Nephron progenitor cell (in vitro differentiated cells): ENCODE results near the gene ARFGEF3.

ENCODE experiments used
- DNase-seq: peaks from one replicate; pipeline ENCODE4 v3.0.0; 2021
- H3K27ac Mint-ChIP-seq: 2 replicates; pipeline ENCODE4 v1.8.0; 2021; ENCODE audit warnings: mild to moderate bottlenecking, moderate library complexity, mixed read lengths
- H3K27me3 Mint-ChIP-seq: 2 replicates; pipeline ENCODE4 v1.8.0; 2021; ENCODE audit warnings: mild to moderate bottlenecking, low read depth, mixed read lengths; ENCODE audit not compliant: poor library complexity
- H3K36me3 Mint-ChIP-seq: 2 replicates; pipeline ENCODE4 v1.8.0; 2021; ENCODE audit warnings: low read depth, mixed read lengths
- H3K4me1 Mint-ChIP-seq: 2 replicates; pipeline ENCODE4 v1.8.0; 2021; ENCODE audit warnings: mixed read lengths
- H3K4me3 Mint-ChIP-seq: 2 replicates; pipeline ENCODE4 v1.8.0; 2021; ENCODE audit warnings: mild to moderate bottlenecking, moderate library complexity, mixed read lengths
- H3K9me3 Mint-ChIP-seq: 2 replicates; pipeline ENCODE4 v1.8.0; 2021; ENCODE audit warnings: mild to moderate bottlenecking, moderate library complexity, mixed read lengths
- TF ChIP-seq, protein P1 (sequence below): fragments of 200-600 bp; sonication (generic); IDR thresholded peaks from 2 replicates; pipeline ENCODE4 v1.5.0; 2021; ENCODE audit warnings: antibody characterized with exemption

ARFGEF3 gene

DNA sequence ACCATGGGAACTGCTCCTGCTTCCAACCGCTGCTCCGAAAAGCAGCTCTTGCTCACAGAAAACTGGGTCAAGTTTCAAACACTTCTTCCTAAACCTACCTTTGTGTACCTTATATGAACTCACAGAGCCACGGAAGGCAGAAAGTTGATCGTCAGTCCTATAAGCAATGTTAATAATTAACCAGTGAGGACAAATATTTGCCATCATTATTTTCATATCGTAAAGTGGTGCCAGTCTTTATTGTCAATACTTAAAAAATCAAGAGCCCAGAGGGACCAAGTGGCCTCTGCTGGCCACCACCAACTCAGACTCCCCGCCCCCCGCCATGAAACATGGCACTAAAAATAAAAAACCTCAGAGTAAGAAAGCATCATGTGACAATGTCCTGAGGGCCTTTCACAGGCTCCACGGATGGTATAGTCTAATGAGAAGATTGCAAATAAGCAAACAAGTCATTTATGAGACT lies 65.6 kb downstream of the ARFGEF3 start:
- Mint-ChIP-seq H3K9me3 (no peaks in the 10 kb centered on the region), H3K27ac (no peak overlapping the region), H3K4me3 (no peak overlapping the region), H3K4me1 (peaks cover 48% of the 10 kb centered on the region), H3K36me3 (no peaks in the 10 kb centered on the region), H3K27me3 (peaks cover 7% of the 10 kb centered on the region)
- TF ChIP-seq, protein P1, sequence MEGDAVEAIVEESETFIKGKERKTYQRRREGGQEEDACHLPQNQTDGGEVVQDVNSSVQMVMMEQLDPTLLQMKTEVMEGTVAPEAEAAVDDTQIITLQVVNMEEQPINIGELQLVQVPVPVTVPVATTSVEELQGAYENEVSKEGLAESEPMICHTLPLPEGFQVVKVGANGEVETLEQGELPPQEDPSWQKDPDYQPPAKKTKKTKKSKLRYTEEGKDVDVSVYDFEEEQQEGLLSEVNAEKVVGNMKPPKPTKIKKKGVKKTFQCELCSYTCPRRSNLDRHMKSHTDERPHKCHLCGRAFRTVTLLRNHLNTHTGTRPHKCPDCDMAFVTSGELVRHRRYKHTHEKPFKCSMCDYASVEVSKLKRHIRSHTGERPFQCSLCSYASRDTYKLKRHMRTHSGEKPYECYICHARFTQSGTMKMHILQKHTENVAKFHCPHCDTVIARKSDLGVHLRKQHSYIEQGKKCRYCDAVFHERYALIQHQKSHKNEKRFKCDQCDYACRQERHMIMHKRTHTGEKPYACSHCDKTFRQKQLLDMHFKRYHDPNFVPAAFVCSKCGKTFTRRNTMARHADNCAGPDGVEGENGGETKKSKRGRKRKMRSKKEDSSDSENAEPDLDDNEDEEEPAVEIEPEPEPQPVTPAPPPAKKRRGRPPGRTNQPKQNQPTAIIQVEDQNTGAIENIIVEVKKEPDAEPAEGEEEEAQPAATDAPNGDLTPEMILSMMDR, result no peak
- DNase-seq, result no peak

DNA sequence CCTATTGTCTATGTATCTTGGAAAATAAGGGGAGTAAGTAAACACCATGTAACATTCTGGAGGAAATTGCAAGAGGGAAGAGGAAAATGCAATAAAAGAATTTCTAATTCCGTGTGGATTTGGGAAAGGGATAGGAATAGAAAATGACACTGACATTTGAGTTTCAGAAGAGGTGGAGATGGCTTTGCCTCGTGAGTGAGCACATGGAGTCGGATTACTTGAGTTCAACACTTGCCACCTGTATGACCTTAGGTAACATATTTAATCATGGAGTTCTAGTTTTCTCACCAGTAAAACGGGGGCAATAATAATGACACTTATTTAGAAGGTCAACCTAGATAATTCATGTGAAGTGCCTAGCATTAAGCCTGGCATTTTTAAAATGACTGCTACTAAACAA lies 67.3 kb downstream of the ARFGEF3 start:
- no peak for DNase-seq
- TF ChIP-seq, protein P1, result no peak
- no peaks in the 10 kb centered on the region for H3K9me3 Mint-ChIP-seq
- peaks cover 48% of the 10 kb centered on the region for H3K4me1 Mint-ChIP-seq
- no peak overlapping the region for H3K4me3 Mint-ChIP-seq
- H3K36me3 Mint-ChIP-seq, result no peaks in the 10 kb centered on the region
- peaks cover 7% of the 10 kb centered on the region for H3K27me3 Mint-ChIP-seq
- H3K27ac Mint-ChIP-seq, result no peak overlapping the region

DNA sequence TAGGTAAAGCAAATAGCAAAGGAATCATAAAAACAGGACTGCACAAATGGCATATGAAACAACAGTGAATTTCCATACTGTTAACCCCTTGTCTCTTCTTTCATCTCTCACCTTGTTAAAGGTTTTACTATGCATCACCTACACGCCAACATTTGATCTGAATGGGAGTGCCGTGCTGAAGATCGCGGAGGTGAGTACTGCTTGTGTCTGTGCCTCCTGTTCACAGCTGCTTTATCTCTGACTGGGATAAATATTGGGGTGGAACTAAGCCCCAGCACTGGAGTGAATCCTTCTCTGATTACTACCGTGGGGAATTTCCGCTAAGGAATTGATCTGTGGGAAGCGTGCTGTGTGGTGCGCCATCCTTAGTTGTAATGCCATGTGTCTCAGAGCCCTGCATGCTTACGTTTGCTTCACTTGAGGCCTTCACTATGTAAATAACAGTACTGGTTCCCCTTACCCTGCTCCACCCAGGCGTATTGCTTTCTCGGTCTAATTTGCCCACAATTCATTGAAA lies 68.0 kb downstream of the ARFGEF3 start:
- TF ChIP-seq, protein P1, result no peak

DNA sequence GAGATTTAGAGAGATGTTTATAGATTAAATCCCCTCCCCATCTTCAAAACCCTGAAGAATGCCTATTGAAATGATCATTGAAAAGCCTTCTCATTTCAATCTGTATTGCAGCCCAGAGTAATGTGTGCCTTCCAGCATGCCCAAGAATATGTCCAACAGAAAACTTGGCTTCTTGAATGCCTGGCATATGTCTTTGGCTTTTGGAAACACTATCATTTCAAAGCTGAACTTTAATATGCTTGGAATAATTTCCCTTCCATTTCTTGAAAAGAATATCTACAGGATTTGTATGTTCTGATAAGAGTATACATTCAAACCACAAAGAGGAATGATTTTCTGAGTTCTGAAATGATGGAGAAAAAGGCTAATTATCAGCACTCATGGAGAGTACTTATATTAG lies 68.5 kb downstream of the ARFGEF3 start:
- TF ChIP-seq, protein P1, result no peak
- H3K27me3 Mint-ChIP-seq, result peaks cover 7% of the 10 kb centered on the region
- H3K27ac Mint-ChIP-seq, result no peak overlapping the region
- no peaks in the 10 kb centered on the region for H3K9me3 Mint-ChIP-seq
- H3K36me3 Mint-ChIP-seq, result no peaks in the 10 kb centered on the region
- H3K4me3 Mint-ChIP-seq, result no peak overlapping the region
- H3K4me1 Mint-ChIP-seq, result peaks cover 48% of the 10 kb centered on the region
- DNase-seq, result no peak

More for the DNA sequence above, 68.0 kb downstream of the ARFGEF3 start:
- H3K4me3 Mint-ChIP-seq, result no peak overlapping the region
- DNase-seq, result no peak
- H3K4me1 Mint-ChIP-seq, result peaks cover 48% of the 10 kb centered on the region
- H3K9me3 Mint-ChIP-seq, result no peaks in the 10 kb centered on the region
- peaks cover 7% of the 10 kb centered on the region for H3K27me3 Mint-ChIP-seq
- H3K36me3 Mint-ChIP-seq, result no peaks in the 10 kb centered on the region
- H3K27ac Mint-ChIP-seq, result no peak overlapping the region

DNA sequence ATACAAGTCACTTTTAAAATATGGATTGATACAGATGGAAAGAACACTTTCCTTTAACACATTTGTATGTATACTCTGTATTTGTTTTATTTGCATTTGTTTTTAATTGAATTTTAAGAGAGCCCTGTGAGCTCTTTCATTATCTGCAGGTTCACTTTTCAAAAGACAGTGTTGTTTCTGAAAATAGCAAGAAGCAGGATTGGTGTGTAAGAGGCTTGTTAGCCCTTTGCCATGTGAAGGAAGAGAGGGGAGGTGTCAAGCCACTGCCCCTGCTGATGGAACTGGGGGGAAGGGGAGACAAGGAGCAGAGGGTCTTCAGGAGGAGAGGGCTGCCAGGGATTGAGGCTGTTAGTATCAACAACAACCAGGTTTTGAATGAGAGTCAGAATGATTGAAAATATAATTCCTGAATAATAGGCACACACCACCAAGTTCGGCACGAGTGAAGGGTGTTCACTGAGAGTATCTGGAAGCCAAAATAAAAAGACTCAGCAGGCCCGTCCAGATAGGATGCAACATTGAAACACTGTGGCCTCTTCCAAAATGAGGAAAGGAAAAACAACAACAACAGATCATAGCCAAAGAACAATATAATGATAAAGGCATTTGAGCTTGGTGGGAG lies 69.1 kb downstream of the ARFGEF3 start:
- Mint-ChIP-seq H3K4me3 (no peak overlapping the region), H3K27me3 (peaks cover 7% of the 10 kb centered on the region), H3K4me1 (peaks cover 48% of the 10 kb centered on the region), H3K27ac (no peak overlapping the region), H3K36me3 (no peaks in the 10 kb centered on the region), H3K9me3 (no peaks in the 10 kb centered on the region)
- DNase-seq, result no peak
- TF ChIP-seq, protein P1, result no peak

DNA sequence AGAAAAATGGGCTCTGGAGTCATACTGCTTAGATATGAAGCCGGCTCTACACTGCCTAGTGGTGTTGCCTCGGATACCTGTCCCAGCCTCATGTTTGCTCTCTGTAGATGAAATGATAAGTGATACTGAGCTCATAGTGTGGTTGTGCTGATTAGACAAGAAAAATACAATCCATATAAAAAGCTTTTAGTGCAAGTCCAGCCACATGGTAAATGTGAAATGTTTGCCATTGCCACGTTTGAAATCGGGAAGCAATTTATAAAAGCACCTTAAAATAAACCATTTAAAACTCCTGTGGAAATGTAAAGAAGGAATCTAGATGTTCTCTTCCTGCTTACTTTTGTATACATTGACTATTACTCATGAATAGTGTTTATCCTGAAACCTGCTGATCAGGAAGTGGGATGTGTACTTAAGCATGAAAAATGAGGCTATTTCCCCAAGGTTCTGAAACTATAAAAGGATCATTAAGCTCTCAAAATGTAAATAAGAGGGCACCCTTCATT lies 69.7 kb downstream of the ARFGEF3 start:
- Mint-ChIP-seq H3K27ac (no peak overlapping the region), H3K9me3 (no peaks in the 10 kb centered on the region), H3K4me1 (peaks cover 46% of the 10 kb centered on the region), H3K36me3 (no peaks in the 10 kb centered on the region), H3K27me3 (peaks cover 3% of the 10 kb centered on the region), H3K4me3 (no peak overlapping the region)
- DNase-seq, result no peak
- TF ChIP-seq, protein P1, result no peak
